Measurements from ENCODE around the gene RHOV. TPM values are rescaled to one million over a fixed set of nuclear protein-coding genes. Genes with fewer than 3 reads are reported as not detected.

The RHOV gene
- total RNA-seq, 1 donor from 2014 or later = 0.61 TPM

- peaks cover 20% of the 10 kb centered on the region for H3K4me1 ChIP-seq (ENCODE audit: insufficient read depth, low read length)
- peaks cover 26% of the 10 kb centered on the region for H3K27me3 ChIP-seq (ENCODE audit: insufficient read depth, low read length)
- no peak overlapping the region for H2AFZ ChIP-seq (ENCODE audit: low read depth, low read length)
- H4K20me1 ChIP-seq (ENCODE audit: insufficient read depth, low read length) = peaks cover 4% of the 10 kb centered on the region
- FAIRE-seq (no peak), DNase-seq (ENCODE audit: low read depth) (no peak)
- Mint-ChIP-seq H3K27ac (ENCODE audit: unreplicated experiment) (no peak overlapping the region), H3K4me3 (ENCODE audit: unreplicated experiment) (peak overlapping the region; percentile 20), H3K4me1 (ENCODE audit: low read depth, unreplicated experiment) (peaks cover 11% of the 10 kb centered on the region), H3K27me3 (ENCODE audit: low read depth, unreplicated experiment) (peaks cover 64% of the 10 kb centered on the region), H3K36me3 (ENCODE audit: low read depth, unreplicated experiment) (peaks cover 2% of the 10 kb centered on the region), H3K9me3 (ENCODE audit: unreplicated experiment) (no peaks in the 10 kb centered on the region)
- H3K27ac ChIP-seq (ENCODE audit: low read depth, low read length) = no peak overlapping the region
- no peak overlapping the region for H3K4me3 ChIP-seq (ENCODE audit: insufficient read depth, low read depth, low read length)
- no peaks in the 10 kb centered on the region for H3K36me3 ChIP-seq (ENCODE audit: insufficient read depth, low read length)
- no peak overlapping the region for H3K4me2 ChIP-seq (ENCODE audit: low read length)
- no peaks in the 10 kb centered on the region for H3K9me3 ChIP-seq (ENCODE audit: insufficient read depth, low read depth, low read length)
- no peak overlapping the region for H3K9ac ChIP-seq (ENCODE audit: low read length)
- H3K79me2 ChIP-seq (ENCODE audit: insufficient read depth, low read length) = no peaks in the 10 kb centered on the region
- no peak for TF ChIP-seq EZH2 (IDR thresholded peaks at IDR 0.05; ENCODE audit: insufficient read depth, low read length)
- TF ChIP-seq CTCF (IDR thresholded peaks at IDR 0.05; ENCODE audit: insufficient read depth, low read depth, low read length) = no peak
These were observed 48.6 kb upstream of the RHOV start for GRCh38 chr15:40922608-40923005.

GRCh38 chr15:40921949-40922607 lies 48.0 kb upstream of the RHOV start:
- Histone ChIP-seq H3K4me2 (ENCODE audit: low read length) (no peak overlapping the region), H3K27me3 (ENCODE audit: insufficient read depth, low read length) (peaks cover 23% of the 10 kb centered on the region)

More at GRCh38 chr15:40921949-40922607, 48.0 kb upstream of the RHOV start:
- no peak for FAIRE-seq
- peaks cover 65% of the 10 kb centered on the region for H3K27me3 Mint-ChIP-seq (ENCODE audit: low read depth, unreplicated experiment)
- TF ChIP-seq CTCF (IDR thresholded peaks at IDR 0.05; ENCODE audit: insufficient read depth, low read depth, low read length) (no peak), EZH2 (IDR thresholded peaks at IDR 0.05; ENCODE audit: insufficient read depth, low read length) (no peak)
- no peak overlapping the region for H3K4me3 ChIP-seq (ENCODE audit: insufficient read depth, low read depth, low read length)
- H3K79me2 ChIP-seq (ENCODE audit: insufficient read depth, low read length) = no peaks in the 10 kb centered on the region
- no peak overlapping the region for H3K4me3 Mint-ChIP-seq (ENCODE audit: unreplicated experiment)
- no peaks in the 10 kb centered on the region for H3K36me3 ChIP-seq (ENCODE audit: insufficient read depth, low read length)
- H3K9ac ChIP-seq (ENCODE audit: low read length) = no peak overlapping the region
- H3K4me1 ChIP-seq (ENCODE audit: insufficient read depth, low read length) = peaks cover 20% of the 10 kb centered on the region
- no peak overlapping the region for H3K27ac Mint-ChIP-seq (ENCODE audit: unreplicated experiment)
- no peaks in the 10 kb centered on the region for H3K9me3 ChIP-seq (ENCODE audit: insufficient read depth, low read depth, low read length)
- H3K4me1 Mint-ChIP-seq (ENCODE audit: low read depth, unreplicated experiment) = peaks cover 8% of the 10 kb centered on the region
- no peak for DNase-seq (ENCODE audit: low read depth)
- H3K27ac ChIP-seq (ENCODE audit: low read depth, low read length) = no peak overlapping the region
- no peaks in the 10 kb centered on the region for H3K9me3 Mint-ChIP-seq (ENCODE audit: unreplicated experiment)
- peaks cover under 1% of the 10 kb centered on the region for H3K36me3 Mint-ChIP-seq (ENCODE audit: low read depth, unreplicated experiment)
- peaks cover 2% of the 10 kb centered on the region for H4K20me1 ChIP-seq (ENCODE audit: insufficient read depth, low read length)
- H2AFZ ChIP-seq (ENCODE audit: low read depth, low read length) = no peak overlapping the region

All from astrocyte (in vitro differentiated cells and primary cell).